GM18505 (cell line): ENCODE results near the gene BPHL.
"Not testable (repeated sequence)": the region's sequence is repeated elsewhere in the genome, so short reads cannot be mapped to it uniquely, and the experiment has no call there.

Source experiments
- ATAC-seq: cut with Tn5 transposase; IDR thresholded peaks from one replicate; pipeline ENCODE4 v1.9.1; 2021; ENCODE audit not compliant: unreplicated experiment
- POLR2A ChIP-seq: IDR thresholded peaks from 4 replicates; pipeline ENCODE4 v1.6.1; 2011; ENCODE audit warnings: borderline replicate concordance; ENCODE audit not compliant: insufficient read depth, insufficient read length; ENCODE audit errors: extremely low read depth

BPHL gene

DNA sequence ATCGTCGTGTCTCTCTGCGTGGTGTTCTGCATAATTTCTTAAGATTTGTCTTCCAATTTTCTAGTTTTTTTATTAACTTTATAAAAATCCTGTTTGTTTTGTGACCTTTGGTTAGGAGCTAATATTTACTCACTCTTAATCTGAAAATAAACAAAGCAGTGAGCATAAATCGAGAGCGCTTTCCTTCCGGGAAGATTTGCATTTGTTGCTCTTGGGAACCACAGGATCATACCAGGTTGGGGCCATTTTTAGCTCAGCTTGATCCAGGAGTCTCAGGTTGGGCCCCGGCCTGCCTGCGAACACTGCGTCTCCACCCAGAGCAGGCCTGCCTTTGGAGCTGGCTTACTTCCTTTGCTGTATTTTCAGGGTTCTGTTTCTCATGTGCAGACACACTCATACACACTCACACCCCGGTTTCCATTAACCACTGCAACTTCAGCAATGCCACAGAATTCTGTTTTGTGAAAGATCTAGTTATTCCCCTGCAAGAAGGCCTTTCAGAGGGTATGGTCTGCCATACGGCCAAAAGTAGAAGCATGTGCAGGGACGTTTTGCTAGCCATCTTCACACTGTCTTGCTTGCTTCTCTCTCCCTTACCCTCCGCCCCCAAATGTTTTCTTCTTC, 17.3 kb downstream of the BPHL start:
- ATAC-seq, result no peak

DNA sequence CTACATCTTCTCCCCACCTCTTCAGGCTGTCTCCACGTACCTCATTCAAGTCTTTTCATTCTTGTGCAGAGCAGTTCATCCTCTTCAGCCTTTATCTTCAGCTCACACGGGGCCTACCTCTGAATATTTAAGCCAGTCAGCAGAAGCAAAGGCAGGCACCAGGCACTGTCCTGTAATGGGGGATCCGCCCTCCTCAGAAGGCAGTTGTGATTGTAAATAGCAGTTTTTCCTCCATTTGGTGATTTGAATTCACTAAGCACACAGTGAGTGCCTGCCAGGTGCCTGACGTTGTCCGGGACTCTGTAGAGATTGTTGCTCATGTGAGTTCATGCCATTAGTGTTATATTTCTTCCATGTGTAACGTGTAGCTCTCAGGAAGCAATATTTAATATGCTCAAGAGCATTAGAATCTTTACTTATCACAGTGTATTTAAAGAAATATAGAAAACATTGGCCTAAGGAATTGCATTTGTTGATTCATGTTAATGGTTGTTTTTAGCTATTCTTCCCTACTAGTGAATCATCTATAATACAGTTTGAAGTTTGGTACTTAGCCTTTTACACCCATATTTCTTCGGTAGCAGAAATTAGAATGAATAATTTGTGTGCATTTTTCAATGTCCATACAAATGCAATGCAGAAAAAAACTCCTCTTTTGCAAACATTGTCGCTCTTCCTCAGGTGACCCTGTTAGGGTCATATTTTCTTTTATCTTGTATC, 17.9 kb downstream of the BPHL start:
- no peak for ATAC-seq
- TF ChIP-seq POLR2A, result no peak

More for the DNA sequence above, 17.3 kb downstream of the BPHL start:
- TF ChIP-seq POLR2A, result no peak

DNA sequence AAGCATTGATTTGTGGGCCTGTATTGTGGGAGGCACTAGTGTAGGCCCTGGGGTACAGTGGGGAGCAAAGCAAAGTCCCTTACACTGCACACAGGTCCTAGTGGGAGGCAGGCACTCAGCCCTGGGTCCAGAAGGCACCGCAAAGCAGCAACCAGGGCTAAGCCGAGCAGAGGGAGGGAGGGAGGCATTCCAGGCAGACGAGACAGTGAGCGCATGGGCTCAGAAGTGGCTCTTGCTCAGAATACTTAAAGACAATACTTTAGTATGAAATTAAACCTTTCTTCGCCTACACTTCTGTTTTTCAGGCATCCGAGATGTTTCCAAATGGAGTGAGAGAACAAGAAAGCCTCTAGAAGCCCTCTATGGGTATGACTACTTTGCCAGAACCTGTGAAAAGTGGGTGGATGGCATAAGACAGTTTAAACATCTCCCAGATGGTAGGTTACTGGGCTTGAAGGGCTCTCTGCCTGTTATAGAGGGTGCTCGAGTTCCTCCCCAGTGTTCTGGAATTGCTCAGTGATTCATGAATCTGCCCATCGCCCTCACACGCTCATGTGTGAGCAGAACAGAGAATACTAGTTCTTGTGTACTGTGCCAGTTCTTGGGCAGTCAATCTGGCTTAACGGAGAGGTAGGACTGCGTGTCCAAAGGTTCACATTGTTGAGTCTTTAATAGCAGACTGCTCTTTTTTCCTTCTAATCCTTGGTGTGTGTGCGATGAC, 18.7 kb downstream of the BPHL start:
- no peak for ATAC-seq

DNA sequence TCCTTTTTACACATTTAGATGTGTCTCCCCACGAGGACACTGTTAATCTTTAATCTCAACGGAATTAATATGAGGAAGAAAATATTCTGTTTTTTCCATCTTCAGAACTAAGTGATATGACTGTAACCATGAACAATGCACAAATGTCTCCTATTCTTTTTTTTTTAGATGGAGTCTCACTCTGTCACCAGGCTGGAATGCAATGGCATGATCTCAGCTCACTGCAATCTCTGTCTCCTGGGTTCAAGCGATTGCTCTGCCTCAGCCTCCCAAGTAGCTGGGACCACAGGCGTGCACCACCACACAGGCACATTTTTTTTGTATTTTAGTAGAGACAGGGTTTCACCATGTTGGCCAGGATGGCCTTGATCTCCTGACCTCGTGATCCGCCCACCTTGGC, 19.4 kb downstream of the BPHL start:
- not testable (repeated sequence) for ATAC-seq

More for the DNA sequence above, 18.7 kb downstream of the BPHL start:
- no peak for TF ChIP-seq POLR2A

DNA sequence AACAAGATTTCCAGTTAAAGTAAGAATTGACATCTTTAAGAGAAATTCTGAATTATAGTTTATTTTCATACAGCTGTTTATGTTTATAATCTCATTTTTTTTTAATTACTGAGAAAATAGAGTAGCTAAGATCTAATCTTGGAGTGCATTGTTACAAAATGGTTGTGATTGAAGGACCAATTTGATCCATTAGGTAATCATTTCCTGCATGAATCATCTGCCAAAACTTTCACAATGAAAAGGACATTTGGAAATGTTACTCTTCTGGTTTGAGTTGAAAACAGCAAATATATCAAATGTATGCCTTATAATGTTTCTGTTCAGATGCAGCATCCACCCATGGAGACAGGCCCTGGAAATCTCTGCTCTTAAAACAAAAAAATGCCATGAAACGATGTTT, 19.8 kb downstream of the BPHL start:
- no peak for TF ChIP-seq POLR2A
- ATAC-seq, result no peak

DNA sequence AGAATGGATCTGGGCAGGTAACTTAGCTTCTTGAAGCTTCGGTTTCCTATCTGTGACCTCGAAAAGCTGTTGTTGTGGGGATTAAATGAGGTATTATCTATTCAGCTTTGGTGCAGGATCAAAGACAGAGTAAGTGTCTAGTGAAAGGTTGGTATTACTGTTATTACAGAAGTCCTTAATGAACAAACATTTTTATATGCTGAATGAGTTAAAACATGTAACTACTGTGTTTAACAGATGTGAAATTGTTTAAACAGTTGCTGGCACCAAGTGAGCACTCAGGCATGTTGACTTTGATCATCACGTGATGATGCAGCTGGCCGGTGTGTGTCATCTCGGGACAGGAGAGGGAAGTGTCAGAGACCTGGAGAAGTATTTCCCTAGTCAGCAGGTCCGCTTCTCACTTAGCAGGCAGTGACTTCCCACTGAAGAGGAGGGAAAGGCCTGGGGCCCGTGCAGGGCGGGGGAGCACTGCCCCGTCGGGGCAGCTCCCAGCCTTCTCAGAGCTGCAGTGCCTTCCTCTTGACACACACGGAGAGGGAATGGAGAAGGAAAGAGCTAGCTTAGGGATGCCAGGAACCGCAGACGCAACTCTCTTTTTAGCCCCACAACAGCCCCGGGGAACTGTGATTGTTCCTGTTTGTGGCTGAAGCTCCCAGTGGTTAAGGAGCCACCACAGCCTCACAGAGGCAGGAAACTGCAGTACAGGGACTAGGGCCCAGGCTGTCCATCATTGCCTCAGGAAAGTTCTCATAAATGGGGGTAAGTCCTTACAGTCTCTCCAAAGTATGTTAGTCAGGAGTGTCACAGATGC, 20.8 kb downstream of the BPHL start:
- no peak for TF ChIP-seq POLR2A
- no peak for ATAC-seq

DNA sequence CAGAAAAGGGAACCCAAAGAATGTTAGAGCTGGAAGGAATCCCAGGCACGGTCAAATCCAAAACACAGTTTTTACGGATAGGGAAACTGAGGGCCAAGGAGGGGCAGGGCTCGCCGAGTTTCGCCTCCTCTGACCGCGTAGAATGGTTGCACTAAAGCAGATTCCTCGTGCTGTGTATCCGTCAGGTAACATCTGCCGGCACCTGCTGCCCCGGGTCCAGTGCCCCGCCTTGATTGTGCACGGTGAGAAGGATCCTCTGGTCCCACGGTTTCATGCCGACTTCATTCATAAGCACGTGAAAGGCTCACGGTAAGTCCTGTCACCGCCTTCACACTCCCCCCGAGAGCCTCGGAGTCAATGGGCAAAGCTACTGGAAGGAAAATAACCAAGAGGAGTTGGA, 21.7 kb downstream of the BPHL start:
- no peak for ATAC-seq
- TF ChIP-seq POLR2A, result no peak

DNA sequence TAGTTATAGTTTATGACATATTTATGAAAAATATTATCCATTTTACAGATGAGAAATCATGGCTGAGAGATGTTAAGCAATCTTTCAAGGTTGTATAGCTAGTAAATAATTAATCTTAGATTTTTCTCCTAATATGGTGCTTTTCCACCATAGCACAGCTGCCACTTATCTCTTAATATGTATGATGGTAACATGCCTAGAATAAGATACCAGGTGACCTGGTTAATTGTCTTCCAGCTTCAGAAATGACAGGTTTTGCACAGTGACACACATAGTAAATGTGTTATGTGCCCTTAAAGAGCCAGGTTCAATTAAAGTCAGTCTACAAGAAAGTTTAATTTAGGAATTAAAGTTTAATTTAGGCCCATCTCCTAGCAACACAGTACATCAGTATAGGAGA, 24.0 kb downstream of the BPHL start:
- TF ChIP-seq POLR2A, result no peak
- no peak for ATAC-seq

DNA sequence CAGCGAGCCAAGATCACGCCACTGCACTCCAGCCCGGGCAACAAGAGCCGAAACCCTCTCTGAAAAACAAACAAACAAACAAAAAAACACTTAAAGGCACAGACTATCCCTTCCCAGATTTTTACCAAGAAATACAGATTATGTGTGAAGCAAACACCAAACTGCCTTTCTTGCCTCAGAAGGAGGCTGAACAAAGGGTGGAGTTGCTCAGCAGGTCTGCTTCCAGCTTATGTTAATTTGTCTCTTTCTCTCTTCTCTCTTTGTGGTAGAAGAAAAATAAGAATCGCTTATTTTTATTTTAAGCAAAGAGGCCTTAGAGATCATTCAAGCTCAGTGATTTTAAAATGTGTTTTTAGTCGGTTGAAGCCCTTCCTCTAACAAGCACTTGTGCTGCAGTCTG, 24.6 kb downstream of the BPHL start:
- TF ChIP-seq POLR2A, result no peak
- no peak for ATAC-seq

DNA sequence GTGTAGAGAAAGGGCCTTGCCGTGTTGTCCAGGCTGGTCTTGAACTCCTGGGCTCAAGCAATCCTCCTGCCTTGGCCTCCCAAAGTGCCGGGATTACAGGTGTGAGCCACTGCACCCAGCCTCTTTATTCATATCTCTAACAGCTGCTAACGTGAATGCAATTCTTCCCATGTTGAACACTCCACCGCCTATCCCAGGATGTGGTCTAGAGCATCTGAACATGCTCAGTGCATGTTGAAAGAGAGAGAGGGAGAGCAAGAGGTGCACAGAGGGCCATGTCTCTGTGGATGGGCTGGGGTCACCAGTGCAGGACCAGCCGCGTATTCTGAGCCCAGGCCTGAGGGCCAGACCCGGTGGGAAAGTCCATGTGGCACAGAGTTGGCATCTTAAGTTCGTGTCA, 26.1 kb downstream of the BPHL start:
- no peak for TF ChIP-seq POLR2A
- ATAC-seq, result no peak

DNA sequence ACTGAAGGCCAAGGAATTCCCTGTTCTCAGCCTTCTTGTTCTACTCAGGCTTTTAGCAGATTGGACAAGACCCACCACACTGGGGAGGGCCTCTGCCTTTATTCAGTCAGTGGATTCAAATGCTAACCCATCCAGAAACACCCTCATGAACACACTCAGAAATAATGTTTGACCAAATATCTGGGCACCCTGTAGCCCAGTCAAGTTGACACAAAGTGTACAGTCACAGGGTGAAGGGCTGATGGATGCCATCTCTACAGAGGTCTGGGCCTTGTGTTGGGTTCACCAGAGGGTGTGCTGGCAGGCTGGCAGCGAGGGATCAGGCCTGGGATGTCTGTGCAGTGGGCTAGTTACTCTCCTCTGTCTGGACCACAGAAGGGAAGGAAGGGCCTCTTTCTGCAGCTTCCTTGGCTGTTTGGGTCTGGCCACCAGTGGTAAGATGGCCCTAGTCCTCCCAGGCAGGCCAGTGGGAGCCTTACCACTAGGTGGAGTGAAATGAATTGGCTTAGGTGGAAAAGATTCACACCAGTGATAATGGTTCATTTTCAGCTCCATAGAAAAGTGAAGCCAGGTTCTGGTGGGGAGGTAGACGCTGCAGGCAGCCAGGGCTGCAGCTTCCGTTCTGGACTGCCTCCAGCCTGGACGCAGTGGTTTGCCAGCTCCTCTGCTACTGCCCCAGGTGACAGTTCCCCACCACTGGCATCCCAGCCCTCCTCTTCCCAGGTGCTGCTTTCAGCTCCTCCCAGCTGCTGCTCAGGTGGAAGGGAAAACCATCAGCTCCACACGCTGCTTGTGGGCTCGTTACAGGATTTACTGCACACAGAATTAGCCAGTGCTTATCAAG, 29.6 kb downstream of the BPHL start:
- ATAC-seq, result no peak
- TF ChIP-seq POLR2A, result no peak

DNA sequence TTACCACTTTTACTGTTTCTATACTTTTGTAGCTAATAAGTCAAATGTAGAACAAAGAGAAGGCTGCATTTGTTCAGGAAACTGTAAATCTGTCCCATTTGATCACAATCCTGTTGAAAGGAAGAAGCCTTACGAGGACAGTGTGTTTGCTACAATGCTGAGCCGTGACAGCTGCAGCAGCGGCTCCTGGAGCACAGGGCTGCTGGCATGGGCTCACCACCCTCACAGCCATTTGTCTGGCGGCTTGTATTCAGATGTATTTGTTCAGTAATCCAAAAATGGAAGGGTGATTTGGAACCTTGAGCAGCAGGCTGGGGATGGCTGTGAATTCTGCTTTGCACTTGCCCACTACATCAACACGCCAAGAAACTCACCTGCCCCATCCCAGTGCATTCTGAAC, 33.2 kb downstream of the BPHL start:
- no peak for ATAC-seq
- no peak for TF ChIP-seq POLR2A
